GM21381 (cell line): ENCODE results near the gene FAM174B.

ENCODE experiments used
- ATAC-seq: cut with Tn5 transposase; IDR thresholded peaks from one replicate; pipeline ENCODE4 v1.9.1; 2021; ENCODE audit warnings: mild to moderate bottlenecking, moderate library complexity; ENCODE audit not compliant: unreplicated experiment

Gene FAM174B

GRCh38 chr15:92665100-92665555 lies 9.6 kb upstream of the FAM174B start:
- ATAC-seq, result no peak

- no peak for ATAC-seq
Observed at GRCh38 chr15:92664178-92664900, 8.8 kb upstream of the FAM174B start.

GRCh38 chr15:92663250-92663951 lies 7.8 kb upstream of the FAM174B start:
- peak; percentile 53 for ATAC-seq

- ATAC-seq, result peak; percentile 21
Observed at GRCh38 chr15:92662762-92663161, 7.2 kb upstream of the FAM174B start.

- ATAC-seq, result no peak
Observed at GRCh38 chr15:92661956-92662355, 6.4 kb upstream of the FAM174B start.

- no peak for ATAC-seq
Observed at GRCh38 chr15:92661069-92661468, 5.5 kb upstream of the FAM174B start.

GRCh38 chr15:92657486-92657885 lies 1.9 kb upstream of the FAM174B start:
- no peak for ATAC-seq

- no peak for ATAC-seq
Observed at GRCh38 chr15:92656089-92656488, 514 bp upstream of the FAM174B start.

- ATAC-seq, result no peak
Observed at GRCh38 chr15:92654662-92655061, 913 bp downstream of the FAM174B start.

GRCh38 chr15:92653836-92654539 lies 1.6 kb downstream of the FAM174B start:
- ATAC-seq, result no peak

- ATAC-seq, result no peak
Observed at GRCh38 chr15:92653366-92653765, 2.2 kb downstream of the FAM174B start.

- ATAC-seq, result no peak
Observed at GRCh38 chr15:92652576-92652966, 3.0 kb downstream of the FAM174B start.

GRCh38 chr15:92651877-92652575 lies 3.5 kb downstream of the FAM174B start:
- ATAC-seq, result no peak

GRCh38 chr15:92650966-92651365 lies 4.6 kb downstream of the FAM174B start:
- no peak for ATAC-seq

- no peak for ATAC-seq
Observed at GRCh38 chr15:92650256-92650655, 5.3 kb downstream of the FAM174B start.

- ATAC-seq, result no peak
Observed at GRCh38 chr15:92648190-92648875, 7.2 kb downstream of the FAM174B start.

- ATAC-seq, result no peak
Observed at GRCh38 chr15:92647467-92648163, 8.0 kb downstream of the FAM174B start.

GRCh38 chr15:92646216-92646615 lies 9.4 kb downstream of the FAM174B start:
- no peak for ATAC-seq

GRCh38 chr15:92645731-92646130 lies 9.8 kb downstream of the FAM174B start:
- ATAC-seq, result no peak

GRCh38 chr15:92645051-92645631 lies 10.4 kb downstream of the FAM174B start:
- no peak for ATAC-seq
